GM12878 (cell line): ENCODE results near the gene CSMD2. TPM values are rescaled to one million over a fixed set of nuclear protein-coding genes. Genes with fewer than 3 reads are reported as not detected.

Experiments
- ATAC-seq: fragments of 200-7000 bp; cut with Tn5 transposase; 3 replicates; pipeline ENCODE4 v1.9.1; 2020; ENCODE audit warnings: mild to moderate bottlenecking, moderate library complexity
- BruUV-seq: library from RNA; stranded (reverse); fragments of 400-500 nt; replicated peaks from 2 replicates; lab custom pipeline; 2021; lab: Mats Ljungman, UMichigan
- CTCF ChIA-PET: fragments of 300-600 bp; sonication (Branson Sonifier 250); formaldehyde crosslinking; extraction: SDS; loops from one replicate; lab custom pipeline; 2021; ENCODE audit warnings: inconsistent platforms; lab: Yijun Ruan, JAX
- POLR2A ChIA-PET: fragments of 350-600 bp; formaldehyde crosslinking; extraction: SDS; loops from one replicate; lab custom pipeline; 2021; ENCODE audit warnings: inconsistent platforms; lab: Charles Lee
- RAD21 ChIA-PET: fragments of 300-600 bp; sonication (Branson Sonifier 250); formaldehyde crosslinking; loops from one replicate; lab custom pipeline; 2023; ENCODE audit warnings: antibody characterized with exemption; ENCODE audit not compliant: unreplicated experiment; lab: Charles Lee
- SMC1A ChIA-PET: fragments of 300-600 bp; sonication (Branson Sonifier 250); formaldehyde crosslinking; loops from one replicate; lab custom pipeline; 2023; ENCODE audit not compliant: unreplicated experiment, uncharacterized antibody; lab: Charles Lee
- DNase-seq: peaks from one replicate; pipeline ENCODE4 v3.0.0-alpha.2; 2011; ENCODE audit warnings: low read depth, low spot score
- FAIRE-seq: peaks from 3 replicates; lab custom pipeline; 2011; peaks lifted over from hg19 to GRCh38; lab: Jason Lieb, UNC
- H2AFZ ChIP-seq: 2 replicates; pipeline ENCODE4 v1.6.0; 2011; ENCODE audit warnings: low read depth, low read length, control low read depth; ENCODE audit not compliant: control insufficient read depth
- H3K27ac ChIP-seq: 2 replicates; pipeline ENCODE4 v1.5.1; 2011; ENCODE audit warnings: control low read depth; ENCODE audit not compliant: control insufficient read depth, insufficient read depth
- H3K27me3 ChIP-seq, 2 experiments: replicated peaks in 1 of 2; 2 replicates each; pipeline versions ENCODE4 v1.6.0 to v1.6.1; 2011; ENCODE audit warnings: low read length in 1 of 2; ENCODE audit not compliant: control insufficient read depth in 2 of 2, insufficient read depth in 2 of 2
- H3K36me3 ChIP-seq, 2 experiments: 2 replicates each; pipeline ENCODE4 v1.5.1; 2011; ENCODE audit warnings: low read length in 1 of 2; ENCODE audit not compliant: control insufficient read depth in 2 of 2, insufficient read depth in 2 of 2
- H3K4me1 ChIP-seq: 2 replicates; pipeline ENCODE4 v1.6.1; 2011; ENCODE audit warnings: mild to moderate bottlenecking, low read length, moderate library complexity, mixed read lengths; ENCODE audit not compliant: control insufficient read depth, insufficient read depth
- H3K4me2 ChIP-seq: 2 replicates; pipeline ENCODE4 v1.6.0; 2011; ENCODE audit warnings: control low read depth; ENCODE audit not compliant: control insufficient read depth, insufficient read depth
- H3K4me3 ChIP-seq: fragments of 200-600 bp; sonication (generic); 2 replicates; pipeline ENCODE4 v1.5.1; 2016
- H3K79me2 ChIP-seq: 2 replicates; pipeline ENCODE4 v1.6.0; 2011; ENCODE audit warnings: low read length; ENCODE audit not compliant: control insufficient read depth, insufficient read depth
- H3K9ac ChIP-seq: 2 replicates; pipeline ENCODE4 v1.8.0; 2011; ENCODE audit warnings: low read length, control low read depth, mixed read lengths; ENCODE audit not compliant: control insufficient read depth, insufficient read depth
- H3K9me3 ChIP-seq: replicated peaks from 3 replicates; pipeline ENCODE4 v1.5.1; 2011; ENCODE audit warnings: mild to moderate bottlenecking, low read length; ENCODE audit not compliant: control insufficient read depth, insufficient read depth
- H4K20me1 ChIP-seq: 2 replicates; pipeline ENCODE4 v1.6.0; 2011; ENCODE audit not compliant: control insufficient read depth, insufficient read depth
- ATF7 ChIP-seq: fragments of 450-650 bp; IDR thresholded peaks from 2 replicates; pipeline ENCODE4 v1.6.1; 2016; ENCODE audit warnings: low read depth, mild to moderate bottlenecking
- CBFB ChIP-seq: IDR thresholded peaks from 2 replicates; pipeline ENCODE4 v1.6.1; 2016; ENCODE audit warnings: antibody characterized with exemption, low read depth
- CTCF ChIP-seq, 3 experiments: IDR thresholded peaks in 2 of 3; conservative IDR thresholded peaks in 1 of 3; 2 replicates each; pipeline ENCODE4 v1.5.1; 2011; ENCODE audit warnings: low read depth in 3 of 3, low read length in 3 of 3, mild to moderate bottlenecking in 3 of 3, control low read depth in 2 of 3, moderate library complexity in 2 of 3, inconsistent platforms in 1 of 3, mixed read lengths in 1 of 3; ENCODE audit not compliant: control insufficient read depth in 2 of 3, insufficient read depth in 1 of 3; ENCODE audit errors: extremely low read depth in 1 of 3
- ESRRA ChIP-seq: IDR thresholded peaks from 2 replicates; pipeline ENCODE4 v1.6.1; 2012; ENCODE audit warnings: mild to moderate bottlenecking, low read length, improper control_type of control experiment
- GATAD2B ChIP-seq: fragments of 450-650 bp; conservative IDR thresholded peaks from 2 replicates; pipeline ENCODE4 v1.6.1; 2017; ENCODE audit warnings: low read depth, mild to moderate bottlenecking, moderate library complexity
- IKZF1 ChIP-seq: fragments of 450-650 bp; conservative IDR thresholded peaks from 2 replicates; pipeline ENCODE4 v1.6.1; 2017; ENCODE audit warnings: antibody characterized with exemption, mild to moderate bottlenecking
- MAX ChIP-seq: IDR thresholded peaks from 2 replicates; pipeline ENCODE4 v1.6.1; 2012; ENCODE audit warnings: low read depth, low read length, improper control_type of control experiment
- POLR2AphosphoS2 ChIP-seq: IDR thresholded peaks from 2 replicates; pipeline ENCODE4 v1.6.1; 2011; ENCODE audit warnings: low read depth, mild to moderate bottlenecking, low read length, improper control_type of control experiment, moderate library complexity
- RAD51 ChIP-seq: fragments of 450-650 bp; IDR thresholded peaks from 2 replicates; pipeline ENCODE4 v1.6.1; 2016; ENCODE audit warnings: moderate library complexity, mild to moderate bottlenecking, inconsistent platforms
- SP1 ChIP-seq: IDR thresholded peaks from one replicate; pipeline ENCODE4 v1.6.1; 2011; ENCODE audit warnings: low read depth, low read length
- SREBF2 ChIP-seq: IDR thresholded peaks from 2 replicates; pipeline ENCODE4 v1.6.1; 2012; ENCODE audit warnings: mild to moderate bottlenecking, low read length
- STAT1 ChIP-seq: fragments of 450-650 bp; conservative IDR thresholded peaks from 2 replicates; pipeline ENCODE4 v1.6.1; 2014; ENCODE audit warnings: antibody characterized with exemption, mild to moderate bottlenecking
- STAT3 ChIP-seq: IDR thresholded peaks from 2 replicates; pipeline ENCODE4 v1.6.1; 2011; ENCODE audit warnings: low read depth, low read length, improper control_type of control experiment
- WRNIP1 ChIP-seq: IDR thresholded peaks from 2 replicates; pipeline ENCODE4 v1.6.1; 2011; ENCODE audit warnings: low read depth, low read length, improper control_type of control experiment, borderline replicate concordance
- YY1 ChIP-seq: IDR thresholded peaks from 2 replicates; pipeline ENCODE4 v1.6.1; 2011; ENCODE audit warnings: low read depth, mild to moderate bottlenecking, low read length
- WGBS: methylation state at CpG from one replicate; pipeline ENCODE4 v1.1.6; 2016; ENCODE audit warnings: low lambda C conversion rate; ENCODE audit not compliant: insufficient replicate concordance, insufficient coverage; ENCODE audit errors: missing lambda C conversion rate; 5-methylcytosine and 5-hydroxymethylcytosine counted together
- in situ Hi-C: fragments of 300-500 bp; cut with MboI; formaldehyde crosslinking; loops from 9 replicates; pipeline ENCODE4 v1.14.3; 2018; ENCODE audit warnings: mixed read lengths
- intact Hi-C: fragments of 100-400 bp; cut with micrococcal nuclease; formaldehyde crosslinking; loops from one replicate; pipeline ENCODE4 v1.14.2; 2022; ENCODE audit not compliant: unreplicated experiment
- polyA plus RNA-seq, 11 experiments: library from polyadenylated mRNA; depleted of rRNA in 4 of 11; unstranded in 6 of 11; stranded (reverse) in 5 of 11; fragments of >200 nt; fragmentation: Nextera tagmentation in 4 of 11; fragmentation: Illumina TruSeq in 1 of 11; extraction: Ambion mirVana in 4 of 11; extraction: Trizol in 1 of 11; gene quantifications; 1 replicate in 1 of 11; 2 replicates in 10 of 11; pipeline versions ENCODE4 v1.2.1 to v1.2.3, GENCODE V29; 2011 to 2016; ENCODE audit warnings: inconsistent platforms in 2 of 11, missing spikeins in 2 of 11, low read depth in 1 of 11
- total RNA-seq, 4 experiments: library from RNA; depleted of rRNA in 3 of 4; stranded (reverse); fragments of >200 nt in 3 of 4; fragmentation: Illumina TruSeq in 1 of 4; extraction: Trizol in 1 of 4; gene quantifications; 2 replicates each; pipeline versions ENCODE4 v1.2.1 to v1.2.3, GENCODE V29; 2013 to 2021

CSMD2 gene
- total and polyA plus RNA-seq, 10 of the 15 experiments (the other 5 are each of a cell fraction or from before 2014, with no cell fraction given) = under 0.01 TPM; not detected in 9

- 28% methylated on average over 4 of the region's 4 CpGs for WGBS
- H3K27ac ChIP-seq = no peak overlapping the region
- in situ Hi-C loops (loop anchor here (5.0 kb wide), 2 partner anchors 101 to 171 kb away; no protein-coding TSS in a partner anchor), intact Hi-C loops (no loop called here)
- FAIRE-seq (no peak), DNase-seq (no peak), ATAC-seq (no peak)
- no peaks in the 10 kb centered on the region for H4K20me1 ChIP-seq
- H3K9me3 ChIP-seq = no peaks in the 10 kb centered on the region
- no TSS peak for BruUV-seq
- H2AFZ ChIP-seq = no peak overlapping the region
- H3K4me1 ChIP-seq = peaks cover 17% of the 10 kb centered on the region
- no peak for TF ChIP-seq CBFB
- TF ChIP-seq GATAD2B = no peak
- TF ChIP-seq ATF7 = no peak
- no peaks in the 10 kb centered on the region for H3K36me3 ChIP-seq
- ChIA-PET SMC1A (interaction anchor here (0.8 to 8.8 kb wide), 8 partner anchors 10 to 355 kb away, joined by 3 to 149 read pairs (median 4); no protein-coding TSS in a partner anchor), POLR2A (interaction anchor here (1.2 kb wide), 1 partner anchor 359 kb away, joined by 3 read pairs; no protein-coding TSS in a partner anchor), CTCF (interaction anchor here (0.6 to 9.8 kb wide), 10 partner anchors 7 to 444 kb away, joined by 3 to 239 read pairs (median 11); no protein-coding TSS in a partner anchor), RAD21 (interaction anchor here (0.7 to 6.3 kb wide), 5 partner anchors 8 to 172 kb away, joined by 3 to 103 read pairs (median 4); no protein-coding TSS in a partner anchor)
- peaks cover 3% of the 10 kb centered on the region; the same call in 1 of the 2 replicates for H3K79me2 ChIP-seq
- H3K4me3 ChIP-seq = no peak overlapping the region
- H3K9ac ChIP-seq = no peak overlapping the region
- no peak overlapping the region for H3K4me2 ChIP-seq
- H3K27me3 ChIP-seq = no peaks in the 10 kb centered on the region
These were observed 697.0 kb downstream of the CSMD2 start for GRCh38 chr1:33468011-33468410.

GRCh38 chr1:33466159-33466558 lies 698.9 kb downstream of the CSMD2 start:
- in situ Hi-C loops = loop anchor here (5.0 kb wide), 2 partner anchors 99 to 169 kb away; no protein-coding TSS in a partner anchor
- peaks cover 35% of the 10 kb centered on the region for H3K4me1 ChIP-seq
- H3K36me3 ChIP-seq = no peaks in the 10 kb centered on the region
- no TSS peak for BruUV-seq
- ChIA-PET RAD21 (interaction anchor here (1.0 kb wide), 1 partner anchor 22 kb away, joined by 3 read pairs; no protein-coding TSS in a partner anchor), SMC1A (interaction anchor here (1.4 to 8.8 kb wide), 3 partner anchors 9 to 170 kb away, joined by 3 to 149 read pairs (median 112); no protein-coding TSS in a partner anchor), POLR2A (interaction anchor here (0.6 kb wide), 1 partner anchor 116 kb away, joined by 6 read pairs; no protein-coding TSS in a partner anchor), CTCF (interaction anchor here (4.1 to 9.8 kb wide), 3 partner anchors 11 to 171 kb away, joined by 15 to 239 read pairs (median 81); no protein-coding TSS in a partner anchor)
- intact Hi-C loops = no loop called here
- H3K27ac ChIP-seq = no peak overlapping the region
- H3K79me2 ChIP-seq = no peaks in the 10 kb centered on the region
- H3K27me3 ChIP-seq = no peaks in the 10 kb centered on the region
- no peaks in the 10 kb centered on the region for H4K20me1 ChIP-seq
- no peak for ATAC-seq
- no peak overlapping the region for H3K4me2 ChIP-seq
- no peak for FAIRE-seq
- no peak overlapping the region for H3K9ac ChIP-seq
- DNase-seq = no peak
- H2AFZ ChIP-seq = no peak overlapping the region
- no peaks in the 10 kb centered on the region for H3K9me3 ChIP-seq
- H3K4me3 ChIP-seq = no peak overlapping the region
- WGBS = 75% methylated on average over 6 of the region's 6 CpGs
- TF ChIP-seq STAT1 = no peak
- no peak for TF ChIP-seq SREBF2
- TF ChIP-seq STAT3 = no peak
- no peak for TF ChIP-seq SP1
- no peak for TF ChIP-seq CTCF (IDR thresholded peaks at IDR 0.05 in 2 of 3, conservative IDR thresholded peaks at IDR 0.05 in 1 of 3; ENCODE audit: control insufficient read depth in 2 of 3, extremely low read depth in 1 of 3, insufficient read depth in 1 of 3, low read depth in 3 of 3, low read length in 3 of 3)
- TF ChIP-seq WRNIP1 = no peak
- no peak for TF ChIP-seq RAD51
- no peak for TF ChIP-seq MAX
- TF ChIP-seq IKZF1 = no peak
- no peak for TF ChIP-seq ESRRA
- no peak for TF ChIP-seq YY1
- TF ChIP-seq POLR2AphosphoS2 = no peak
